ENCODE measurements around the gene PREX1.

PREX1 gene

DNA sequence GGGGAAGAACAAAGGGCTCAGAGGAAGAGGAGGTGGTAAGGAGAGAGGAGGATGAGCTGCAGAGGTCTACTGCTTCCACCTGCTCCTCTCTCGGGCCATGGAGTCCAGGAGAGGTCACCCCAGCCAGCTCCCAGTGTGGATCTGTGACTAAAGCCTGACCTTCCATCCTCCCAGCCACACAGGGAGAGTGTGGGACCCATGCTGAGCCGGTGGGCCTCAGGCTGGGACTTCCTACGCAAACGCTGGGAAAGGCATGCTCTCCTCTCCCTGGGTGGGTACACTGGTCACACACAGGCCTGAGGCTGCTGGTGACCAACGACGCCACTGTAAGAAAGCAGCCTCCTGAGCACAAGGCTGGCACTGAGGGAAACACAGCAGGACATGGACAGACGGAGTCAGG, 111.3 kb downstream of the PREX1 start:
- DNase-seq, result no peak

GRCh38 chr20:48716086-48716485, 111.7 kb downstream of the PREX1 start:
- DNase-seq, result peak in 4 of 5 experiments; percentile 13 to 81 (median 37)

- no peak for DNase-seq
Measured at GRCh38 chr20:48714764-48715163, 113.0 kb downstream of the PREX1 start.

GRCh38 chr20:48711696-48712464, 115.9 kb downstream of the PREX1 start:
- no peak for DNase-seq

DNA sequence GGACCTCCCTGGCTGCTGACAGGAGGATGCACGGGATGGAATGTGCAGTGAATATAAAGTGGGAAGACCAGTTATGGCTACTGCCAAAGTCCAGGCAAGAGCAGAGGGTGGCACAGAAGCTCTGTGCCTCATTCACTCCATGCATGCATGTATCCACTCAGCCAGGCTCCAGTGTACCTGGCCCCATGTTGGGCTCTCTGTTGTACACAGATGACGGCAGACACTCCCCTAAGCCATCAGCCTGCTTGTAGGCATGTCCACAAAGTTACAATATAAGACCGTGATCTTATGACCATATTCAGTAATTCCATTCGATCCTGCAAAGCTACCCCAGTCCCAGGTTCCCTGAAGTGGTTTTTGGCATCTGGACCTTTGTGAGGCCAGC, 116.8 kb downstream of the PREX1 start:
- no peak for DNase-seq

DNA sequence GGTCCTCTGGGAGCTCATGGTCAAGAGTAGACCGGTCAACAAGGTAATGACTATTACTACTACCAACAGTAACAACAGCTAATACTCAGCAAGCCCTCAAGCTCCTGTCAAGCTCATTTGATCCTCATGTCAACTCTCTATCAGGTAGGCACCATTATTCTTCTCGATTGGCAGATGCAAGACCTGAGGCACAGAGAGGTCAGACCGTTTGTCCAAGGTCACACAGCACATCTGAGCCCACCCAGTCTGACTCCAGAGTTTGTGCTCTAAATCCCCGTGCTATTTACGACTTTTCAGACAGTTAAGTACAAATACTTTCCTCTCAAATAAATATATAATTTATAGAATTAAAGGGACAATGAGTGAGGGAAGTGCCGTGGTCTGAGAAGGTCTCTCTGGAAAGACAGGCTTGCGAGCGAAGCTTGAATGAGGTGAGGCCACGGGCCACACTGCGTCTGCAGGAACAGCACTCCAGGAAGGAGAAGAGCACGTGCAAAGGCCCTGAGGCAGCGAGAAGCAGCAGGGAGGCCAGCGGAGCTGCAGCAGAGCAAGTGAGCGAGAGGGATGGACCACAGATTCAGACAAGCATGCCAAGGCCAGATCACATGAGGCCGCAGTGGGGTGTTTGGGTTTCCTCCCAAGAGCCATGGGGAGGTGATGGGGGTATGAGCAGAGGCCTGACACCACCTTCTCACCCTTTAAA, 117.3 kb downstream of the PREX1 start:
- DNase-seq, result no peak

DNA sequence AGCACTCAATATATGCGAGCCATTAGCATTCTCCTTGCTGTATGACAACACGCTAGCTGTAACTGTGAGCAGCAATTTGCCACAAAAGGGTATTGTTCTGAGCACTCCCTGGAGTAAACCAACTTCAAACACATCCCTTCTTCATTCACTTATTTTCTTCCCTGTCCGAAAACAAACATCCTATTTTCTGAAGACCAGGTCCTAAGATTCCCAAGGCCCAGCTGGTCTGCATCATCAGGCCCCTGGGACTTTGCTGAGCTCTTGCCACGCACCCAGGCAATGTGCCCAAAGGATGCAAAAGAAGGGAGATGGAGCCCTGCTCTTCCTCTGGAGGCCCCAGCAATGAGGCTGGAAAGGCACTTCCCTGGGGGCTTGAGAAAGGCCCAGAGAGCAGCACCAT, 118.1 kb downstream of the PREX1 start:
- no peak for DNase-seq

DNA sequence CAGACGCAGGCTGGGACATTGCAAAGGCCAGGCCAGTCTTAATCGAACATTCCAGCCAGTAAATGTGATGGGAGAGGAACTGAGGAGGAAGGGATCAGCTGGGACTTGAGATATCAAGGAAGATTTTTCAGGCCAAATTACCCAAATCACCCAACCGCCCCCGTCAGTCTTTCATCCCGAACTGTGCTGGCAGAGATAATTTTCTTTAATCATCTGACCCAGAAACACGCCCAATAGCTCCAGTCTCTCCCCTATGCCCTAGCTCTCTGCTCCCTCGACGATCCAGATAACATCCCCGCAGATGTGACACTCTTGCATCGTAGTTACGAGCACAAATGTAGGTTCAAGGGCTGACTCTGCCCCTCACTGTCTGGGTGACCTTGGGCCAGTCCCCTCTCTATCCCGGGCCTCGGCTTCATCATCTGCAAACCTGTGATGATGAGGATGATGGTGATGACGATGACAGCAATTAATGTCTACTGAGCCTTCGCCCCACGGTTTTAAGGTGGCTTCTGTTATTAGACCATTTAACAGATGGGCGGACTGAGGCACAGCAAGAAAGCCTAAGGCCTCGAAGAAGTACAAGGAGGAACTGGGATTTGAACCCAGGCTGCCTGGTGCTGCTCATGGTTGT, 118.6 kb downstream of the PREX1 start:
- DNase-seq, result no peak

- DNase-seq, result no peak
Measured at GRCh38 chr20:48708630-48709029, 119.2 kb downstream of the PREX1 start.

DNA sequence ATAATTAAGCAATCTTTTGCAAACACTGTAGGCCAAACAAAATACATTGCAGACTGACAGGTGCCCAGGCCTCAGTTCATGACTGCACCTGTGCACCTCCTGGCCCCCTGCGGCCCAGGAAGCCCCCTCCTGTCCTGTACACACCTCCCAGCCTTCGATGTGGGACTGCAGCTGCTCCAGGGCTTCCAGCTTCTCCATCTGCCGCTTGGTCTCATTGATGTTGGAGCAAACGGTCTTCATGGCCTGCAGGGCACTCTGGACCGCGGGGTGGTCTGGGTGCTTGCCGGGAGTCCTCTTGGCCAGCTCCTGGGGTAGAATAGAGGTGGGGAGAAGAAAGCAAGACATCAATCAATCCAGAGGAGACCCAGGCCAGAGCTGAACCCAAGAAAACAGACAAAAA, 119.7 kb downstream of the PREX1 start:
- no peak for DNase-seq

- DNase-seq, result peak in 2 of 5 experiments; percentile 23 to 32
Measured at GRCh38 chr20:48706710-48707365, 121.0 kb downstream of the PREX1 start.

DNA sequence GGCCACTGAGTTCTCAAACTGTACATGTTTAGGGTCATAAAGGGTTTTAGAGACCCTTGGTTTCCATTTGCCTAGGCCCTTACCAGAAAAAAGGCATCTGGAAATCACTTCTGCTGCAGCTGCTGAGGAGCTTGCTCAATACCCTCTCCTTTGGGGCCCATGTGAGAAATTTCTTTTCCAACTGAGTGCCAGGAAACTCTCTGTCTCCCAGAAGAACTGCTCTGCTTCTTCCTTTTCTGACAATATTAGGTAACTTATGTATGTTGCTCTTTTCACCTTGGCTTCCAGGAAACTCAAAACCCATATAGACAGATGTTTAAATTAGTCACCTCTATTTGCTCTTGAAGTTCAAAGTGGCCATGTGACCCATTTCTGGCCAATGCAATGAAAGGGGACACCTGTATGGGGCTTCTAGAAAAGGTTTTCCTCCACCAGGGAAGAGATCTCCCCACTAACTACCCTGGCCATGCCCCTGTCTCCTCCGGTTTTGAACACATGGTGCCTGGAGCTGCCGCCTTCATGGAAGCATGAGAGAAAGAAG, 121.6 kb downstream of the PREX1 start:
- DNase-seq, result no peak

- no peak for DNase-seq
Measured at GRCh38 chr20:48705240-48706115, 122.3 kb downstream of the PREX1 start.

DNA sequence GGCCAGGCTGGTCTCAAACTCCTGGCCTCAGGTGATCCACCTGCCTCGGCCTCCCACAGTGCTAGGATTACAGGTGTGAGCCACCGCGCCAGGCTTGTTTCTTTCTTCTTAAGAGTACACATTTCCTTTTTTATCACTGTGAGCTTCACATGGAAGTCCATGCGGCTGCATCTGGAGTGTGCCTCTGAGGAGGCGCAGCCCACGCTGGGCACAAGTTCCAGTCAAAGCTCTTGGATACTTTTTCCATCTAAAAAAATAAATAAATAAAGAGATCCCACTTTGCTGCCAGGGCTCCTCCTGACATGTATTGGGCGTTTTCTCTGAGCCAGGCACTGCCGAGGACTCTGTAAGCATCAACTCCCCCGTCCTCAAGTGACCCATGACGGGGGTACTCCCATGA, 123.0 kb downstream of the PREX1 start:
- no peak for DNase-seq

DNA sequence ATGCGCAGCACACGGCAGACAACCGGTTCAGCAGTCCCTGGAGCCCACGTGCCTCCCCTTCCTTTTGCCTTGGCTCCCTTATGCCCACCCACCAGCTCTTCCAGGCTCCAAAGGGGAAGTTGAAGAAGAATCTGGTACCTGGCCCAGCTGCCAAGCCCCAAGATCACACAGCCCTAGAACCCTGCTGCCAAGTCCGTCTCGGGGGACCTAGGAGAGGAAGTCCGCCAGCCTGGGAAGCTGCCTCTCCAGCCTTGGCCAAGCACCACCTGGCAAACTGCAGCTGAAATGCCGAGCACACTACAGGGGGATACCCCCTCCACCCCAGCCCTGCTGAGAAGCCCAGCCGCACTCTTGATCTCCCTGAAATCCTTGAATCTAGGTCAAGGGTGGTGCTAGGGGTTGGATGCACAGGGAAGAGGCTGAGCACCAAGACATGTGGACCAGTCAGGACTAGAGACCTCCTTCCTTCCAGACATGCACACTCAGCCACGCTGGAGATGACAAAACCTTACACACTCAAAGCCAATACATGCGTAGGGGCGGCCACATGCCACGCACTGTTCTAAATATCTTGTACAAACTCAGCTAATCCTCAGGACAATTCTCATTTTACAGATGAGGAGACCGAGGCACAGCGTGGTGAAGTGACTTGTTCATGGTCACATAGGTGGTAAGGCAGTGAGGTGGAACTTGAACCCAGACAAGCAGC, 124.1 kb downstream of the PREX1 start:
- no peak for DNase-seq

- no peak for DNase-seq
Measured at GRCh38 chr20:48703107-48703506, 124.7 kb downstream of the PREX1 start.

GRCh38 chr20:48702455-48702913, 125.3 kb downstream of the PREX1 start:
- no peak for DNase-seq

DNA sequence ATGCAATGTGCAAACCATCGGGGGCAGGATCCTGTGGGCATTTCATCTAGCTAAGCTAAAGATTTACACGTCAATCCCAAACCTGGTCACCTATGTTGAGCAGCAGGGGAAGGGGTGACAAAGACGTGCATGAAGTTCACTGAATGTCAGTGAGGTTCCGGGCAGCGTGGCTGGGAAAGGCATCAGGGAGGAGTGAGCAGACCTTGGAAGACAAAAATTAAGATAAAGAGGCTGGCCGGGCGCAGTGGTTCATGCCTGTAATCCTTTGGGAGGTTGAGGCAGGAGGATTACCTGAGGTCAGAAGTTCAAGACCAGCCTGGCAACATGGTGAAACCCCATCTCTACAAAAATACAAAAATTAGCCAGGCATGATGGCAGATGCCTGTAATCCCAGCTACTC, 126.1 kb downstream of the PREX1 start:
- no peak for DNase-seq

DNA sequence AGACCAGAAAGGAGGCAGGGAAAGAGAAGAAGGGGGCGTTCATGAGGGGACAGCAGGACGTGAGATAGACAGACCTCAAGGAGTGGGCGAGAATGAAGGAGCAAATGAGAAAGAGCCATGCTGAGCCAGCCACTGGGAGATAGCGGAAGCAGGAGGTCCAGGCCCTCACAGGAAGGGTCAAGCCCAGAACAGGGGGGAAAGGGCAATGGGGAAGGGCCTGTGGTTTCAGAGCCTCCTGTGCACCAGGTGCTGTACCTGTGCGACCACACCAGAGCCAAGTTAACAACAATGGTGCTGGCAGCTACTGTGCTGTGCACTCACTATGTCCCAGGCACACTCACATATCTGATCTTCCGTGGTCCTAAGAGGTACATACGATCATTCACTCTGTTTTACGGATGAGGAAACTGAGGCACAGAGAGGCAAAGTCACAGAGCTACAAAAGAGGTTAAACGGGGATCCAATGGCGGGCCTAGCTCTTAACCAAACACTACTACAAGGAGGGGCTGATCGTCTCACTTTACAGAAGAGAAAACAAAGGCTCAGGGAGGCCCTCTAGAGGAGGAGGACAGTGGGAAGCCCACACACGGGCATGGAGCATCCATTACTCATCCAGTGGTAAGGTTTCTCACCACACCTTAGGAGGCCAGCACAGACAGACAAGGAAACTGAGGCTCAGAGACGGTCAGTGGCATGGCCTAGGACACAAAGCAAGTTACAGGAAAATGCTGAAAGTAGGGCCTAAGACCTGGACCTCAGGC, 129.1 kb downstream of the PREX1 start:
- no peak for DNase-seq

- DNase-seq, result no peak
Measured at GRCh38 chr20:48697845-48698491, 129.8 kb downstream of the PREX1 start.
